ENCODE results near the gene PTPRD. TPM values are rescaled to one million over a fixed set of nuclear protein-coding genes. Genes with fewer than 3 reads are reported as not detected.

The PTPRD gene
- total RNA-seq, 1 experiment from 2014 or later = not detected

GRCh38 chr9:9674461-9674860, 938.3 kb downstream of the PTPRD start:
- Histone ChIP-seq H3K36me3 (ENCODE audit: control insufficient read depth, insufficient read depth, low read length) (no peaks in the 10 kb centered on the region), H3K4me3 (ENCODE audit: low read depth in 2 of 2, low read length in 2 of 2) (no peak overlapping the region), H3K4me1 (ENCODE audit: control insufficient read depth, insufficient read depth, low read length) (no peaks in the 10 kb centered on the region), H3K9me3 (ENCODE audit: control insufficient read depth, insufficient read depth, low read depth, low read length) (no peaks in the 10 kb centered on the region), H3K27me3 (ENCODE audit: control insufficient read depth, insufficient read depth, low read length) (no peaks in the 10 kb centered on the region), H3K27ac (ENCODE audit: low read length) (no peak overlapping the region)
- ATAC-seq = no peak
- in situ Hi-C loops (cut with HindIII; ENCODE audit: low pct_unique_long_range_greater_than_20kb, low sequenced_read_pairs) = no loop called here
- intact Hi-C loops (cut with micrococcal nuclease; ENCODE audit: unreplicated experiment) = no loop called here
- BruUV-seq (replicated peaks) = no TSS peak
- ChIA-PET CTCF (no interaction called here), POLR2A (no interaction called here)
- DNase-seq (ENCODE audit: low read depth, low spot score) = no peak
- TF ChIP-seq SIN3A (IDR thresholded peaks at IDR 0.05; ENCODE audit: borderline replicate concordance, insufficient read depth, low read depth, low read length) = no peak
- no peak for TF ChIP-seq POLR2AphosphoS5 (IDR thresholded peaks at IDR 0.05; ENCODE audit: low read depth, low read length)
- no peak for TF ChIP-seq REST (IDR thresholded peaks at IDR 0.05; ENCODE audit: insufficient read depth in 1 of 2, low read depth in 2 of 2, low read length in 1 of 2)
- no peak for TF ChIP-seq TCF7L2 (IDR thresholded peaks at IDR 0.05; ENCODE audit: low read depth, low read length)
- no peak for TF ChIP-seq CTCF (IDR thresholded peaks at IDR 0.05)

GRCh38 chr9:9670454-9670853, 942.3 kb downstream of the PTPRD start:
- Histone ChIP-seq H3K27me3 (ENCODE audit: control insufficient read depth, insufficient read depth, low read length) (no peaks in the 10 kb centered on the region), H3K36me3 (ENCODE audit: control insufficient read depth, insufficient read depth, low read length) (no peaks in the 10 kb centered on the region), H3K4me3 (ENCODE audit: low read depth in 2 of 2, low read length in 2 of 2) (no peak overlapping the region), H3K4me1 (ENCODE audit: control insufficient read depth, insufficient read depth, low read length) (no peaks in the 10 kb centered on the region), H3K9me3 (ENCODE audit: control insufficient read depth, insufficient read depth, low read depth, low read length) (no peaks in the 10 kb centered on the region), H3K27ac (ENCODE audit: low read length) (no peak overlapping the region)
- ATAC-seq = no peak
- in situ Hi-C loops (cut with HindIII; ENCODE audit: low pct_unique_long_range_greater_than_20kb, low sequenced_read_pairs) = no loop called here
- no TSS peak for BruUV-seq (replicated peaks)
- TF ChIP-seq POLR2AphosphoS5 (IDR thresholded peaks at IDR 0.05; ENCODE audit: low read depth, low read length) = no peak
- TF ChIP-seq CTCF (IDR thresholded peaks at IDR 0.05) = no peak
- TF ChIP-seq REST (IDR thresholded peaks at IDR 0.05; ENCODE audit: insufficient read depth in 1 of 2, low read depth in 2 of 2, low read length in 1 of 2) = no peak
- TF ChIP-seq TCF7L2 (IDR thresholded peaks at IDR 0.05; ENCODE audit: low read depth, low read length) = no peak
- no peak for TF ChIP-seq SIN3A (IDR thresholded peaks at IDR 0.05; ENCODE audit: borderline replicate concordance, insufficient read depth, low read depth, low read length)
- intact Hi-C loops (cut with micrococcal nuclease; ENCODE audit: unreplicated experiment) = no loop called here
- POLR2A ChIA-PET = no interaction called here
- no peak for DNase-seq (ENCODE audit: low read depth, low spot score)
- CTCF ChIA-PET = no interaction called here
